DOHH2 (cell line): ENCODE results near the gene ZSCAN2.

ENCODE experiments used
- EZH2phosphoT487 ChIP-seq: fragments of 200-600 bp; sonication (generic); IDR thresholded peaks from 2 replicates; pipeline ENCODE4 v1.6.1; 2017; ENCODE audit warnings: borderline replicate concordance, mild to moderate bottlenecking, antibody characterized with exemption, low read length, moderate library complexity, mixed read lengths
- TF ChIP-seq, protein P1 (sequence below): fragments of 200-600 bp; sonication (generic); IDR thresholded peaks from one replicate; pipeline ENCODE4 v1.5.1; 2014; ENCODE audit warnings: antibody characterized with exemption, mild to moderate bottlenecking, low read depth, low read length; ENCODE audit not compliant: poor library complexity, severe bottlenecking

DNA sequence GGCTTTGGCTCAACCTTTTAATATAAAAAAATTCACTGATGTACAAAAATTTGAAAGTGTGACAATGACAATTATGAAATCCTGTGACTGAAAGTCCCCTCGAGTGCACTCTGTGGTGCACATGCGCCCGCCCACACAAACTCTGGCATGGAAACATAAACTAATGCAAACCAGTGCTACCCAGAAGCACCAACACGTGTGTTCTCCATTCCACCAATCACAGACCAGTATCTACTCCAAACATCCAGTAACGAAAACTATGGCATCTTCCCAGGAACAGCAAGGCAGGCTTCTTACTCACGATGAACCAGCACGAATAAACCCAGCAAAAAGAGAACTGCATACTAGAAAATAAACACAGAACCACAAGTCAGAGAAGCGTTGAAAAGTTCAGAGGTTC, 68.9 kb downstream of the ZSCAN2 start:
- TF ChIP-seq, protein P1, sequence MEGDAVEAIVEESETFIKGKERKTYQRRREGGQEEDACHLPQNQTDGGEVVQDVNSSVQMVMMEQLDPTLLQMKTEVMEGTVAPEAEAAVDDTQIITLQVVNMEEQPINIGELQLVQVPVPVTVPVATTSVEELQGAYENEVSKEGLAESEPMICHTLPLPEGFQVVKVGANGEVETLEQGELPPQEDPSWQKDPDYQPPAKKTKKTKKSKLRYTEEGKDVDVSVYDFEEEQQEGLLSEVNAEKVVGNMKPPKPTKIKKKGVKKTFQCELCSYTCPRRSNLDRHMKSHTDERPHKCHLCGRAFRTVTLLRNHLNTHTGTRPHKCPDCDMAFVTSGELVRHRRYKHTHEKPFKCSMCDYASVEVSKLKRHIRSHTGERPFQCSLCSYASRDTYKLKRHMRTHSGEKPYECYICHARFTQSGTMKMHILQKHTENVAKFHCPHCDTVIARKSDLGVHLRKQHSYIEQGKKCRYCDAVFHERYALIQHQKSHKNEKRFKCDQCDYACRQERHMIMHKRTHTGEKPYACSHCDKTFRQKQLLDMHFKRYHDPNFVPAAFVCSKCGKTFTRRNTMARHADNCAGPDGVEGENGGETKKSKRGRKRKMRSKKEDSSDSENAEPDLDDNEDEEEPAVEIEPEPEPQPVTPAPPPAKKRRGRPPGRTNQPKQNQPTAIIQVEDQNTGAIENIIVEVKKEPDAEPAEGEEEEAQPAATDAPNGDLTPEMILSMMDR, result no peak
- TF ChIP-seq EZH2phosphoT487, result no peak
